Mucosa of descending colon (tissue), 3 donors: ENCODE results near the gene C3orf85. TPM values are rescaled to one million over a fixed set of nuclear protein-coding genes. Genes with fewer than 3 reads are reported as not detected.
A peak's percentile ranks its signal among the peaks of the same experiment; 100 is the strongest.

Experiments used
- ATAC-seq: fragments of 200-7000 bp; cut with Tn5 transposase; one replicate; pipeline ENCODE4 v1.9.1; 2020; ENCODE audit warnings: mild to moderate bottlenecking, moderate library complexity
- DNase-seq, 3 donors: peaks; one replicate each; pipeline ENCODE4 v3.0.0-alpha.2; 2020
- H3K36me3 ChIP-seq: fragments of 200-600 bp; one replicate; pipeline ENCODE4 v1.8.0; 2021; ENCODE audit warnings: low read depth, mild to moderate bottlenecking
- H3K4me1 ChIP-seq: fragments of 200-600 bp; one replicate; pipeline ENCODE4 v1.8.0; 2021; ENCODE audit warnings: low read depth, mild to moderate bottlenecking
- H3K4me3 ChIP-seq: fragments of 200-600 bp; one replicate; pipeline ENCODE4 v1.8.0; 2021; ENCODE audit warnings: mild to moderate bottlenecking
- H3K9me3 ChIP-seq: fragments of 200-600 bp; one replicate; pipeline ENCODE4 v1.8.0; 2021; ENCODE audit warnings: mild to moderate bottlenecking
- CTCF ChIP-seq: fragments of 200-600 bp; IDR thresholded peaks from one replicate; pipeline ENCODE4 v1.8.0; 2022; ENCODE audit warnings: antibody characterized with exemption, mild to moderate bottlenecking
- intact Hi-C, 2 donors: fragments of 100-400 bp; cut with DNase I in 1 of 2; cut with micrococcal nuclease in 1 of 2; formaldehyde crosslinking; loops; one replicate each; pipeline versions ENCODE4 v1.11.0 to v1.11.1; 2022; cut with DNase I, micrococcal nuclease
- total RNA-seq, 3 donors: library from RNA; stranded (reverse); fragmentation: NEBNext Ultra II Directional in 2 of 3; extraction: Animal tissue kit (Norgen Biotek cat#: 25700) in 2 of 3; gene quantifications; one replicate each; pipeline versions ENCODE4 v1.2.1 to v1.2.4, GENCODE V29; 2021 to 2023
- donor health status: DM: no; HTN: no; CAD: no; lungs with moderate emphysema.
- donor health status: DM: no; HTN: no; CAD: no.
- donor health status: DM: no; HTN: yes; CAD: no.

The C3orf85 gene
- total RNA-seq, 3 donors from 2014 or later: 13.0 to 32.6 (median 13.1) TPM

GRCh38 chr3:109098079-109098644 is 38.4 kb upstream of the C3orf85 start:
- TF ChIP-seq CTCF: peak; percentile 20
- intact Hi-C loops: no loop called here
- H3K4me1 ChIP-seq: no peaks in the 10 kb centered on the region
- ATAC-seq: peak; percentile 74
- no peak overlapping the region for H3K4me3 ChIP-seq
- H3K36me3 ChIP-seq: no peaks in the 10 kb centered on the region
- peak in 2 of 3 donors; percentile 21 to 38 for DNase-seq
- no peaks in the 10 kb centered on the region for H3K9me3 ChIP-seq

GRCh38 chr3:109109574-109109973 is 26.9 kb upstream of the C3orf85 start:
- intact Hi-C loops: no loop called here
- Histone ChIP-seq H3K4me3 (no peak overlapping the region), H3K36me3 (no peaks in the 10 kb centered on the region), H3K4me1 (no peaks in the 10 kb centered on the region), H3K9me3 (no peaks in the 10 kb centered on the region)
- DNase-seq (no peak), ATAC-seq (no peak)
- TF ChIP-seq CTCF: no peak

DNA sequence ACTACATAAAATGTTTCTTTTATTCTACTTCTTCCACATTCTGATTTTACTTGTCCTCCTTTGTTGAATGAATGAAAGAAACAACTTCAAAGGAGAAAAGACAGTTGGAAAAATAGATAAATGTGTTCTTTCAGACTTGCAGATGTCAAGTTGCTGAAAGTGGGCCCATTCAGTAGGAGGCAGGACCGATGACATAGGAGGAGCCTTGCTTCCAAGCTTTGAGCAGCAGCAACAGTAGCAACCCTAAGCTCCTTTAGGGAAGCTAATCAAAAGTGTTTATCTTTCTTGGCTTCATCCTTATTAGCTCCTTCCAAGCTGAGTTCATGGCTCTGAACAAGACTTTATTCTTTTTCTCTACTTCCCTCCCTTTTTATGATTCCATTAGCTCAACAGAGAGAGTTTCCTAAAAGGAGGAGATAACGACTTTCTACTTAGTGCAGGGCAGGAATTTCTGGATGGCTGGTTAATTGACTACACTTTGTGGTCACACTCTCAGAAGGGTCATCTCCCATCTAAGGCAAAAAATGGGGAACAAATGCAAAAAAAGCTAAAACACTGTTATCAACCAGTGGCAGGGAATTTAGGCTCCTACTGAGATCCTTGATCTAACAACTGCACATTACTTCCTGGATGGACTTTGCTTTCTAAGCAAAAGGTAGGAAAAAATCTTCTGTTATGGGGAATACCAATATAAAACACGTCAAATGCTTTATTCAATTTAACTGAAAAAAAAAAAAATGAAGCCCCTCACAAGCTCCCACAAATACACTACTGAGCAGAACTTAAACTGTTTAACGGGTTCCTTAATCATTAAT is 23.4 kb upstream of the C3orf85 start:
- Histone ChIP-seq H3K9me3 (no peaks in the 10 kb centered on the region), H3K4me1 (no peaks in the 10 kb centered on the region), H3K36me3 (no peaks in the 10 kb centered on the region), H3K4me3 (no peak overlapping the region)
- peak; percentile 51 for ATAC-seq
- DNase-seq: no peak
- intact Hi-C loops: no loop called here
- TF ChIP-seq CTCF: no peak

DNA sequence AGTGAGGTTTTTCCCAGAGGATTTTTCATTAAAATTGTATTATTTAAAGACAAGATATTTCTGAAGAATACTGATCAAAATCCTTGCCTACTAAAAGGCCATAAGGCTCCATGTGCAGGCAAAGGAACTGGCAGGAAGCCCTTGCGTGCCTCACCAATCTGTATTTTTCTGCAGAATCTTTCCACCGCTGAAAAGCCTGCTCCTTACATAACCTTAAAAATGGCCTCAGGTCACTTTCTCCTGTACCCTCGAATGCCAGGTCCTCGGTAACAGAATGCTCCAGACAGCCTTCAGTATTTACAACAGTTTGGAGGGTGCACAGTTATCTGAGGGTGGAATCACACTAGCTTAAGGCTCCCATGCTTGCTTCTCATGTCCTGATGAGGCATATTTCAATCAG is 21.8 kb upstream of the C3orf85 start:
- no peak for TF ChIP-seq CTCF
- intact Hi-C loops: no loop called here
- Histone ChIP-seq H3K4me1 (no peaks in the 10 kb centered on the region), H3K4me3 (no peak overlapping the region), H3K9me3 (no peaks in the 10 kb centered on the region), H3K36me3 (no peaks in the 10 kb centered on the region)
- ATAC-seq: no peak
- DNase-seq: no peak

GRCh38 chr3:109115451-109115850 is 21.1 kb upstream of the C3orf85 start:
- intact Hi-C loops: no loop called here
- no peak for ATAC-seq
- H3K9me3 ChIP-seq: no peaks in the 10 kb centered on the region
- no peak for DNase-seq
- H3K4me3 ChIP-seq: no peak overlapping the region
- H3K4me1 ChIP-seq: no peaks in the 10 kb centered on the region
- TF ChIP-seq CTCF: no peak
- H3K36me3 ChIP-seq: no peaks in the 10 kb centered on the region
